Retinal pigment epithelial cell (primary cell): ENCODE results near the gene SLC27A5.
"Not testable (repeated sequence)": the region's sequence is repeated elsewhere in the genome, so short reads cannot be mapped to it uniquely, and the experiment has no call there.

Experiments used
- DNase-seq: peaks from one replicate; pipeline ENCODE4 v3.0.0-alpha.2; 2010; ENCODE audit warnings: low read depth
- H3K4me3 ChIP-seq: 2 replicates; pipeline ENCODE4 v1.5.1; 2011; ENCODE audit warnings: mild to moderate bottlenecking, low read length, control low read depth, moderate library complexity
- CTCF ChIP-seq: conservative IDR thresholded peaks from 2 replicates; pipeline ENCODE4 v1.5.1; 2011; ENCODE audit warnings: low read depth, low read length, control low read depth, inconsistent platforms

SLC27A5 gene

GRCh38 chr19:58497634-58498170 is 14.1 kb downstream of the SLC27A5 start:
- TF ChIP-seq CTCF: no peak
- H3K4me3 ChIP-seq: no peak overlapping the region
- DNase-seq: no peak

GRCh38 chr19:58492265-58492664 is 19.5 kb downstream of the SLC27A5 start:
- no peak for TF ChIP-seq CTCF
- H3K4me3 ChIP-seq: no peak overlapping the region
- DNase-seq: no peak

- H3K4me3 ChIP-seq: no peak overlapping the region
- DNase-seq: no peak
- TF ChIP-seq CTCF: no peak
These were observed 20.4 kb downstream of the SLC27A5 start for GRCh38 chr19:58491393-58491792.

GRCh38 chr19:58484349-58484748 is 27.4 kb downstream of the SLC27A5 start:
- peak; percentile 16 for TF ChIP-seq CTCF
- DNase-seq: not testable (repeated sequence)

GRCh38 chr19:58483776-58484175 is 28.0 kb downstream of the SLC27A5 start:
- no peak overlapping the region for H3K4me3 ChIP-seq
- no peak for TF ChIP-seq CTCF
- no peak for DNase-seq

More at GRCh38 chr19:58484349-58484748, 27.4 kb downstream of the SLC27A5 start:
- not testable (repeated sequence) for H3K4me3 ChIP-seq

GRCh38 chr19:58482372-58482771 is 29.4 kb downstream of the SLC27A5 start:
- DNase-seq: no peak
- no peak overlapping the region for H3K4me3 ChIP-seq
- no peak for TF ChIP-seq CTCF

- no peak for TF ChIP-seq CTCF
- H3K4me3 ChIP-seq: no peak overlapping the region
- no peak for DNase-seq
These were observed 31.0 kb downstream of the SLC27A5 start for GRCh38 chr19:58480831-58481230.
